ENCODE data around the gene C12orf50. TPM values are rescaled to one million over a fixed set of nuclear protein-coding genes. Genes with fewer than 3 reads are reported as not detected.
A peak's percentile ranks its signal among the peaks of the same experiment; 100 is the strongest.

C12orf50 gene
- total and polyA plus RNA-seq, 2 of the 13 experiments (the other 11 are each of a cell fraction or from before 2014, with no cell fraction given): not detected

- TF ChIP-seq REST (IDR thresholded peaks at IDR 0.05; ENCODE audit: borderline replicate concordance in 1 of 2, low read depth in 1 of 2, low read length in 2 of 2) (peak in 1 of 2 experiments; percentile 6; a peak in 1 of 4 replicates), KAT2B (IDR thresholded peaks at IDR 0.05; ENCODE audit: borderline replicate concordance, low read depth, low read length) (no peak), NR0B2 (CRISPR knock-in tag; IDR thresholded peaks at IDR 0.05) (no peak), ELF4 (CRISPR knock-in tag; IDR thresholded peaks at IDR 0.05; ENCODE audit: borderline replicate concordance) (no peak; the same call in 1 of the 2 replicates), HOXA5 (CRISPR knock-in tag; IDR thresholded peaks at IDR 0.05) (peak; percentile 44; the same call in 1 of the 2 replicates), ZNF556 (CRISPR knock-in tag; IDR thresholded peaks at IDR 0.05; ENCODE audit: borderline replicate concordance) (no peak; the same call in 1 of the 2 replicates), ZNF296 (CRISPR knock-in tag; conservative IDR thresholded peaks at IDR 0.05) (no peak), ZNF354B (CRISPR knock-in tag; IDR thresholded peaks at IDR 0.05) (no peak), HMG20A (CRISPR knock-in tag; IDR thresholded peaks at IDR 0.05; ENCODE audit: borderline replicate concordance) (no peak), HDAC6 (IDR thresholded peaks at IDR 0.05; ENCODE audit: low read depth, low read length) (no peak), ZFP37 (CRISPR knock-in tag; IDR thresholded peaks at IDR 0.05; ENCODE audit: borderline replicate concordance) (no peak), SRF (IDR thresholded peaks at IDR 0.05; ENCODE audit: low read depth, low read length) (no peak), GABPA (IDR thresholded peaks at IDR 0.05; ENCODE audit: low read depth, low read length) (peak; percentile 63), GABPA (CRISPR knock-in tag; IDR thresholded peaks at IDR 0.05; ENCODE audit: low read depth) (peak; percentile 85), GPBP1L1 (CRISPR knock-in tag; IDR thresholded peaks at IDR 0.05) (no peak), CEBPZ (IDR thresholded peaks at IDR 0.05; ENCODE audit: low read length) (no peak), ZNF362 (CRISPR knock-in tag; IDR thresholded peaks at IDR 0.05; ENCODE audit: borderline replicate concordance) (0 out of 2 replicates have a peak, but pooled peaks have one; percentile 19), BRCA1 (CRISPR knock-in tag; IDR thresholded peaks at IDR 0.05) (peak; percentile 54; the same call in 1 of the 2 replicates), SRSF1 (optimal IDR thresholded peaks at IDR 0.05; ENCODE audit: low read depth, low read length) (peak; percentile 77)
These were observed 6.2 kb upstream of the C12orf50 start (continued) for GRCh38 chr12:88035271-88035906.
